GM10266 (cell line): Measurements from ENCODE around the gene PARVG.

Source experiments
- DNase-seq: peaks from one replicate; pipeline ENCODE4 v3.0.0; 2012; ENCODE audit errors: extremely low spot score
- CTCF ChIP-seq: IDR thresholded peaks from 2 replicates; pipeline ENCODE4 v1.5.1; 2012; ENCODE audit warnings: mild to moderate bottlenecking, low read depth; ENCODE audit not compliant: control insufficient read depth, insufficient read depth; ENCODE audit errors: missing control alignments

PARVG gene

GRCh38 chr22:44247923-44248892 is 67.5 kb downstream of the PARVG start:
- no peak for DNase-seq
- no peak for TF ChIP-seq CTCF

GRCh38 chr22:44248926-44249325 is 68.2 kb downstream of the PARVG start:
- no peak for TF ChIP-seq CTCF

GRCh38 chr22:44249376-44250147 is 68.8 kb downstream of the PARVG start:
- no peak for DNase-seq
- no peak for TF ChIP-seq CTCF

More at GRCh38 chr22:44248926-44249325, 68.2 kb downstream of the PARVG start:
- no peak for DNase-seq

- TF ChIP-seq CTCF = no peak
- no peak for DNase-seq
Measured at GRCh38 chr22:44254811-44255210, 74.1 kb downstream of the PARVG start.

GRCh38 chr22:44256085-44256484 is 75.4 kb downstream of the PARVG start:
- no peak for DNase-seq
- TF ChIP-seq CTCF = no peak

GRCh38 chr22:44256556-44257485 is 76.1 kb downstream of the PARVG start:
- DNase-seq = no peak

More at GRCh38 chr22:44256556-44257485, 76.1 kb downstream of the PARVG start:
- TF ChIP-seq CTCF = no peak
